Stimulated activated CD8-positive, alpha-beta memory T cell treated with anti-CD3 and anti-CD28 coated beads, Interleukin-4, amount 100 ng/mL, for 48 hours (primary cell): ENCODE measurements around the gene TAF3.

Experiments used
- DNase-seq: peaks from one replicate; pipeline ENCODE4 v3.0.0-alpha.2; 2020

The TAF3 gene

GRCh38 chr10:7942316-7942715 is 124.0 kb downstream of the TAF3 start:
- no peak for DNase-seq

GRCh38 chr10:7942859-7943258 is 124.6 kb downstream of the TAF3 start:
- DNase-seq: no peak

- DNase-seq: no peak
Observed at GRCh38 chr10:7944215-7944480, 125.8 kb downstream of the TAF3 start.

- no peak for DNase-seq
Observed at GRCh38 chr10:7944537-7944936, 126.2 kb downstream of the TAF3 start.

DNA sequence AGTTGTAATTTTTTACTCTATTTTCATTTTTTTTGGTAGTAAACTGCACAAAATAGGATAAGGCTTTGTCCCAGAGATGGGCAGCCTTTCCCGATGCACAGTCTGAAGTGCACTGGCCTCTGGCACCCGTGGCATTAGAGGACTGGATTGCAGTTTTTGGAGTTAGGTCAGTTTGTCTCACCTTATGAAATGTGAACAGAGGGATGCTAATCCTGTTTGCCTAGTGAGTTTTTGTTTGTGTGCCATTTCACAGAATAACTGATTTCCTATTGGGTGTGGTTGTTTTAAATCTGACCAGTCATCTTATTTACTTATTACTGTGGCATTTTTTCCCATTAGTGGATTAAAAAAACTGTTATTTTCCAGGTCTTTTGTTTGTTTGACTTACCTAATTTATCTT is 126.7 kb downstream of the TAF3 start:
- no peak for DNase-seq

GRCh38 chr10:7945469-7946187 is 127.3 kb downstream of the TAF3 start:
- no peak for DNase-seq

DNA sequence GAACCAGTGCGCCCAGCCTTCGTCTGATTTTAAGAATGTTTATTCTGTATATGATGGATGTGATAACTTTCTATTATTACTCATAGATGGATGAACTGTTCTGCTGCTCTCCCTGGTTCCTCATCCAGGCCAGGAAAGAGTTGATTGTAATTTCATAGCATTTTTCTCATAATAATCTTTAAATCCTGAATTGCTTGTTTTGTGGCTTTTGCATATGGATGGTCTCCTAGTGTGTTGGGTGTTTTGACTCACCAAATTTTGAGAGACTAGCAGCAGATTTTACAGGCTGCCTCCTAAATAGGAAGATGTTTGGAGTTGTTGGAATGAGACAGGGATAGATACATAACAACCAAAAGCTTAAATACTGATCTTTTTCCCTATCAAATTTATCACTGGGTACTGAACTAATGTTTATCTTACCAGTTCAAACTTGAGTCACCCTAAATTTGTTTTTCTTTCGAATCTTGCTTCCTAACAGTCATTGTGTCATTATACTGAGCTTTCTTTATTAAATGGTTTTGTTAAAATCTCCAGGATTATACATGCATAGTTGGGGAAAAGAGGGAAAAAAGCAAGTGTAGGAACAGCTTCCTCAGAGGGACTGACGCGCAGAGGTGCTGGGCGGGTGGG is 130.2 kb downstream of the TAF3 start:
- DNase-seq: no peak

DNA sequence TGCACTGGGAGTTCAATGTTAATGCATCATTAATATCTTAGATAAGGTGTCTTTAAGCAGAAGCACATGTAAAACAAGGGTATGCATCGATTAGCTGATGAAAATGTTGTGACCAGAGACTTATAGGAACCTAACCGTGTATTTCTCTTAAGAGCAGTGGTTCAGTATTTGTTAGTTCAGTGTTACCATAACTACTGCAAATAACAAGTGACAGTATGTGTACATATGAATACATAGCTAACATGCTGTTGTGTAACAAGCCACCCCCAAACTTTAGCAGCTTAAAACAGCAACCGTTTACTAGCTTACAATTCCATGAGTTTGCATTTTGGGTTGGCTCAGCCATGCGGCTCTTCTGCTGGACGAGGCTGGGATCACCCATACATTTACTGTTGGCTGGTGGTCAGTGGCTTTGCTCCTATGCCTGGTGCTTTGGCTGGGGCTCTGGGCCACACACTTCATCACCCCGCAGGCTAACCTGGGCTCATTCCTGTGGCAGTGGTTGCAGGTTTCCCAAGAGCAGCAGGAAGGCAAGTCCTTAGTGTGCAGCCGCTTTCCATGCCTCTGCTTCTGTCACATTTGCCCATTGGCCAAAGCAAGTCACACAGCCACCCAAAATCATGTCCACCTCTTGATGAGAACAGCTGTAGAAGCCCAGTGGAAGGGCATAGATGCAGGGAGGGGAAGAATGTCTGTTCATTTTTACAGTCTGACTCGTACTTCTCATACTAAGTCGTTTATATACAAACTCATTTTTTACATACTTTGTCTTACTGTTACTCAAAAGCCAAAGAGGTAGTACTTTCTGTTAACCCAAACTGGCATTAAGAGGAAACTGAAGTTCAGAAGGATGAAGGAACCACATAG is 132.9 kb downstream of the TAF3 start:
- no peak for DNase-seq

- no peak for DNase-seq
Observed at GRCh38 chr10:7952266-7952665, 134.0 kb downstream of the TAF3 start.

- DNase-seq: no peak
Observed at GRCh38 chr10:7953447-7953846, 135.1 kb downstream of the TAF3 start.

- DNase-seq: no peak
Observed at GRCh38 chr10:7955446-7955845, 137.1 kb downstream of the TAF3 start.

DNA sequence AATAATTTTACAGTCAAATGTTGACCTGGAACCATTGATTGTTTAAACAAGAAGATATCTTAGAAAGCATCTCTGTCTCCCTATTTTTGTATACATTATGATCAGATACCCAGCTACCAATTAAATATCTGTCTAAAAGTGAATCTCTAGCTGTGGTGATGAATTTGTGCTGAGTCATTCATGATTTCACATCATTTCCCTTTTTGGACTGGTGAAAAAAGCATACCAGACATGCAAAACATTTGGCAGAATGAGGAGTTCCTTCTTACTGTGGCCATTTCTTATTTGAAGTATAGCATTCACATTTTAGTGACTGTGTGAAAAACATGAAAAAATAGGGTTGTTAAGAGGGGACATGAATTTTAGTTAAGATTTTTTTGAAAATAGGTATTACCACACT is 138.2 kb downstream of the TAF3 start:
- no peak for DNase-seq

GRCh38 chr10:7957591-7957990 is 139.3 kb downstream of the TAF3 start:
- no peak for DNase-seq

GRCh38 chr10:7958442-7958841 is 140.1 kb downstream of the TAF3 start:
- DNase-seq: no peak

DNA sequence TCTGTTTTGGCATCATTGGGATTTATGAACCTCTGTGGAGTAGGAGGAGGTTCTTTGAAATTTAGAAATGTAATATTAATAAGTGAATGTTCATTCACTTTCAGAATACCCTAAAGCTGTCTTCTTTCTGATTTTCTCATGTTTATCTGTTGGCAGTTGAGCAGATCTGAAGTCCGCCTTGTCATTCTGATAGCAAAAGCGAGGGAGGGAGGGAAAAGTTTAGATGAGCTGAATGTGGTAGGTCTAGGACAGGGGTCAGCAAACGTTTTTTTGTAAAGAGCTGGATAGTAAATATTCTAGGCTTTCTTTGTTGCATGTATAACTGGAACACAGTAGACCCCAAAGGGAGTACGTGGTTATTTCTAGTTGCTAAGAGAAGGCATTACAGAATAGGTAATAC is 141.8 kb downstream of the TAF3 start:
- DNase-seq: no peak

- no peak for DNase-seq
Observed at GRCh38 chr10:7962592-7962991, 144.3 kb downstream of the TAF3 start.

DNA sequence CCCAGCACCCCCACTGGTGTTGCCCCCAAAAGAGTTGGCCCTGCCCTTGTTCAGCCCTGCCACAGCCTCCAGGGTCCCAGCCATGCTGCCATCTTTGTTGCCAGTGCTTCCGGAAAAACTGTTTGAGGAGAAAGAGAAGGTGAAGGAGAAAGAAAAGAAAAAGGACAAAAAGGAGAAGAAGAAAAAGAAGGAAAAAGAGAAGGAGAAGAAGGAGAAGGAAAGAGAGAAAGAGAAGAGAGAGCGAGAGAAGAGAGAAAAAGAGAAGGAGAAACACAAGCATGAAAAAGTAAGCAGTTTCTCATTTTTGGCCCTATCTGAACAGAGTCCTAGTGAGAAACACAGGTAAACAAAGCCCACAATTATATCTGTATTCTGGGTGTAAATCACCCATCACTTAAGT is 147.2 kb downstream of the TAF3 start:
- no peak for DNase-seq

GRCh38 chr10:7967035-7967434 is 148.7 kb downstream of the TAF3 start:
- no peak for DNase-seq

DNA sequence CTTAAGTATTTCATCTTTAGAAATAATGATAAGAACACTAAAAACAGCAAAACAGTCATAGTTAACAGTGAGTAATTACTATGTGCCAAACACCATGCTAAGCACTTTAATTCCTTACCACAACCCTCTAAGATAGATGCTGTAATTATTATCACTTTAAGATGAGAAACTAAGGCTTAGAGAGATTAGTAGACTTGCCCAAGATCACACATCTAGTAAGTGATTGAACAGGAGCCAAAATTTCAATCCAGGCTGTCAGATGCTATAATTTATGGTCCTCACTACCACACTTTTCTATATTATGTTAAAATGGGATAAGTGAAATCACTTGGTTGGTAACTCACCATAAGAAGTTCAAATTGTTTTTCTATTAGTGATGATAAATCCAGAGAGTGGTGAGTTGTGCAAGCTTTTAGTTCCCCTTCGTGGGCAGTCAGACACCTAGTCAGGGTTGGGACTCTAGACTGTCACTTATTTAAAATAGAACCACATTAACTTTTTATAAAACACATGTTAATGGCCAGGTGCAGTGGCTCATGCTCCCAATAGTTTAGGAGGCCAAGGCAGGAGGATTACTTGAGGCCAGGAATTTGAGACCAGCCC is 150.3 kb downstream of the TAF3 start:
- DNase-seq: no peak

DNA sequence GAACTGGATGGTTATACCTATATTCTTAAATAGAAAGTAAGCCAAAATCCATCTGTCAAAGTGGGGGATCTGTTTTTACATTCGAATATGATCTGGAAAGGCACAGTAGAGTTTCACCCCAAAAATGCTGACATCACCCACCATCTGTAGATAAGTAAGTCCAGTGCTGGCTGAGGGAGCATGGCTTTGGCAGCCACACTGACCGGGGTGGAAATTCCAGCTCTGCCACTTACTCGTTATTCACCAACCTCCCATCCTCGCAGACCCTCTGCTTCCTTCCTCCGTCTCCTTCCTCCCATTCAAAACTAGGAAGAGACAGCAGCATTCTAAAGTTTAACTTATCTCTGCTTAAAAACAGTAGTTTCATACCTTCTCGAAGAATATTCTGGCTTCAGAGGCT is 151.3 kb downstream of the TAF3 start:
- no peak for DNase-seq

DNA sequence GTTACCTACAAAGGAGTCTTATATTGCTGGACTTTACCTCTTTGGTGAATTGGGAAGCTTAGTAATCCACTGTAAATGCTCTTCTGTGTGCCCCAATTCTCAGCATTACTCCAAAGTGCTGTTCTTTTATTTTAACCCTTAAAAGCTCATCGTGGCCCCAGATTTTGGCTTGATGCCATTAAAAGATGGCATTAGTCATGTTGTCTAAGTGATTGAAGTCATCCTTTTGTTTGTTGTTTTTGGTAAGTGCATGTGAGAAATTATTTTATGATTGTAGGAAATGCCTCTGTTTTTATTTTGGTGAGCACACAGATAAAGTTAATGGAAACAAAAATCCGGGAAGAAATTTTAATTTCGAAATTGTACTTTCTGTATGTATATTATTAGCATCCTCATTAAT is 153.6 kb downstream of the TAF3 start:
- no peak for DNase-seq

GRCh38 chr10:7972367-7972766 is 154.1 kb downstream of the TAF3 start:
- DNase-seq: no peak

DNA sequence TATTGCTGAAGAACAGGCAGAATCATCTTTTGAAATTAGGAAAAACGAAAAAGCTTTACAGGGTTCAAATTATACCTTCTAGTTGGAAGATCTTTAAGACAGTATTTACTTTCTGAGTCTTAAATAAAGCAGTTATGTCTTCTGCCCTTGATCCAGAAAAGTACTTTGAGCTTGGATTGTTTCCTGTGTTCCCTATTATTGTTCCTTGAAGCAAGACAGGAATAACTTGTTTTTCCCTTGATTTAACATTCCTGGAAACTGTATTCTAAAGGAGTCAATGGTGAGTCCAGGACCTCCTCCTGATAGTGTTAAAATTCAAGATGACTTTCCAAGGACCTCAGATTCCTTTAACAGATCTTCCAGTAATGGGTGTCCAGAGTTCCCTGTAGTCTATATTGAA is 161.9 kb downstream of the TAF3 start:
- no peak for DNase-seq

- DNase-seq: no peak
Observed at GRCh38 chr10:7982727-7983126, 164.4 kb downstream of the TAF3 start.
